Measurements from ENCODE around the gene ZNF263.
"Not testable (repeated sequence)": the region's sequence is repeated elsewhere in the genome, so short reads cannot be mapped to it uniquely, and the experiment has no call there.

ZNF263 gene

GRCh38 chr16:3268294-3268693 is 15.0 kb upstream of the ZNF263 start:
- no peak for DNase-seq (ENCODE audit: low spot score)

- not testable (repeated sequence) for DNase-seq (ENCODE audit: low spot score)
These were observed 12.6 kb upstream of the ZNF263 start for GRCh38 chr16:3270718-3271117.

DNA sequence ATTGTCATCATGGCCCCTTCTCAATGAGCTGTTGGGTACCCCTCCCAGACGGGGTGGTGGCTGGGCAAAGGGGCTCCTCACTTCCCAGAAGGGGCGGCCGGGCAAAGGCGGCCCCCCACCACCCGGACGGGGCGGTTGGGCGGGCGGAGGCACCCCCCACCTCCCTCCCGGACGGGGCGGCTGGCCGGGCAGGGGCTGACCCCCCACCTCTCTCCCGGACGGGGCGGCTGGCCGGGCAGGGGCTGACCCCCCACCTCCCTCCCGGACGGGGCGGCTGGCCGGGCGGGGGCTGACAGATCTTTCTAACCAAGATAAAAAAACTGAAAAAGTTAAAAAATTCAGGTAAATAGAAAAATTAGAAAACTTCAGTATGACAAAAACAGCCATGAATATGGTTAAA is 12.0 kb upstream of the ZNF263 start:
- DNase-seq (ENCODE audit: low spot score), result not testable (repeated sequence)

DNA sequence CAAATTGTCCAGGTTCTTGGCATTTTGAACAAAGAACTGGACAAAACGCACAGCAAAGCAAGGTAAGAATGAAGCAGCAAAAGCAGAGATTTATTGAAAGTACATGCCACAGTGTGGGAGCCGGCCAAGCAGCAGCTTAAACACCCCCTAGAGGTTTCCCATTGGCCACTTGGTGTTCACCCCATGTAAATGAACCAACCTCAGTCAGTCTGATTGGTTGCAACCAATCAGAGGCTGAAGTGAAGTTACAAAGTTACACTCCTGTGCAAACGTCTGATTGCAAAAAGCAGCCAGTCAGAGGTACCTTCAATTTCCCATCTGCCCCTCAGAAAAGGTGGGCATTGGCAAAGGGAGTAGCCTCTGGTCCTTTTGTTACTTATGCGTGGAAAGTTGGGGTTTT is 8.8 kb upstream of the ZNF263 start:
- DNase-seq (ENCODE audit: low spot score), result no peak

GRCh38 chr16:3274947-3275346 is 8.3 kb upstream of the ZNF263 start:
- DNase-seq (ENCODE audit: low spot score), result no peak

DNA sequence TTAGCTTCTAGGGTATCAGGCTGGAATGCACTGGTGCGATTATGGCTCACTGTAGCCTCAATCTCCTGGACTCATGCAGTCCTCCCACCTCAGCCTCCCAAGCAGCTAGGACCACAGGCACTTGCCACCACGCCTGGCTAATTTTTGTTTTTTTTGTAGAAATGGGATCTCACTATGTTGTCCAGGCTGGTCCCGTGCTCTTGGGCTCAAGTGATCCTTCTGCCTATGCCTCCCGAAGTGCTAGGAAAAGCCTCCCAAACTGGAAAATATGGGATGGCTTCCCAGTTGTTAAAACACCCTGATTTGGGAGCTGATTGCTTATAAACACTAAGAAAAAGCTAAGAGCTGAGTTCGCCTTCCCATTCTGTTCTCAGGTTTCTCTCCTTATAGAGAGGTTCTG is 6.6 kb upstream of the ZNF263 start:
- no peak for DNase-seq (ENCODE audit: low spot score)

DNA sequence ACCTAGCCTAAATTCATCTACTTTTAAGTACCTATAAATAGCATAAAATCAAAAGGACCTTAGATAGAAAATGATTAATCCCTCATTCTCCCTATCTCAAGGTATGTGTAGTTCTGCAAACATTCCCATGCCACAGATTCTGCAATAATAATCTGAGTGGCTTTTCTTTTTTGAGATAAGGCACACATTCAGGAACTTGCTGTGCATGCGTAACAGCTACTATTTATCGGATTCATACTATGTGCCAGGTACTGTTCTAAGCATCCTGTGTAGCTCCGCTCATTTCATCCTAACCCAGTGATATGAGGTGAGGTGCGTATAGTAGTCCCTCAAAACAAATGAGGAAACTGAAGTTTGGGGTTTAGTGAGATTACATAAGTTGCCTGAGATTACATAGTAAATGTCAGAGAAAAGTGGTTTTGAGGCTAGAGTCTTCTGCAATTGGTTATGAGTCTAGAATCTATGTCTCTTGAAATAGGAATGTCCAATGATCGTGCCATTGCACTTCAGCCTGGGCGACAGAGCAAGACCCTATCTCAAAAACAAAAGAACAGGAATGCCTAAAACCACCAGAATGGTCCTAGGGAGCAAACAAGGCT is 2.0 kb upstream of the ZNF263 start:
- no peak for DNase-seq (ENCODE audit: low spot score)

GRCh38 chr16:3282103-3282729 is 1.1 kb upstream of the ZNF263 start:
- DNase-seq (ENCODE audit: low spot score), result no peak

DNA sequence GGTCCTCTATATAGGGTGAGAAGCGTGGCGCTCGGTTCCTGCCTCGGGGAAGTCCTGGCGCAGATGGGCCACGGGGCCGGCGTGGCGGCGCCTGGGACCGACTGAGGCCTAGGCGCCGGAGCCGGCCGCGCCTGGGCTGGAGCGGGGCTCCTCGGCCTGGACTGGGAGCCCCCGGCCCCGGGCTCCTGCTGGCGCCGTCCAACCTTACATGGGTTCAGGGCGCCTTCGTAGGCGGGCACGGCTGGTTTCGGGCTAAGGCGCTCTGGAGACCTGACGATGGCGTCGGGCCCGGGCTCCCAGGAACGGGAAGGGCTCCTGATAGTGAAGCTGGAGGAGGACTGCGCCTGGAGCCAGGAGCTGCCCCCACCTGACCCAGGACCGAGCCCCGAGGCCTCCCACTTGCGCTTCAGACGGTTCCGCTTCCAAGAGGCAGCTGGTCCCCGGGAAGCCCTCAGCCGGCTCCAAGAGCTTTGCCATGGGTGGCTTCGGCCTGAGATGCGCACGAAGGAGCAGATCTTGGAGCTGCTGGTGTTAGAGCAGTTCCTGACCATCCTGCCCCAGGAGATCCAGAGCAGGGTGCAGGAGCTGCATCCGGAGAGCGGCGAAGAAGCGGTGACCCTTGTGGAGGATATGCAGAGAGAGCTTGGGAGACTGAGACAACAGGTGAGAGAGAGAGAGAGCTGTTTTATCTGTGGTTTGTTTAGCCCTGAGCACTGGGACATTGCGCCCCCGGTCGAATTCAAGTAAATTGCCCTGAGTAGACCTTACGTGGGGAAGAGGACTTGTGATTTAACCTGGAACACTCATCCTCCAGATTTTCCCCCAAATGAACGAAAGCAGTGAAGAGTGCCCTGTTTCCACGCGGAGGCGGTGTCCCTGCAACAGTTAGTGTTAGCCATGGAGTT is 504 bp downstream of the ZNF263 start:
- no peak for DNase-seq (ENCODE audit: low spot score)

DNA sequence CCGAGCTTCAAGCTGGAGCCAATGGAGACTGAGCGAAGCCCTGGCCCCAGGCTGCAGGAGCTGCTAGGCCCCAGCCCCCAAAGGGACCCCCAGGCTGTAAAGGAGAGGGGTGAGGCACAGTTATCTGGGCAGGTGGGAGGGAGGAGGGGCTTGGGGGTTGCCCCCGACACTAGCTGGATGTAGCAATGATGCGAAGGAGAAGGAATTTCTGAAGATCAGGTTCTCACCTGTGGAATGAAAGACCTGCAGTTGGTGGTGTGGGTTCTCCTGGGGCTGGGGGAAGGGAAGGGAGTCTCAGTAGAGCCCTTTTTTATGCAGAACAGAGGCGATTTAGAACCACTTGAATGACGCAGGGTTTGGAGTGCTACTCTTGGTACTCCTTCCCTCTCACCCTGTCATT is 1.8 kb downstream of the ZNF263 start:
- no peak for DNase-seq (ENCODE audit: low spot score)

DNA sequence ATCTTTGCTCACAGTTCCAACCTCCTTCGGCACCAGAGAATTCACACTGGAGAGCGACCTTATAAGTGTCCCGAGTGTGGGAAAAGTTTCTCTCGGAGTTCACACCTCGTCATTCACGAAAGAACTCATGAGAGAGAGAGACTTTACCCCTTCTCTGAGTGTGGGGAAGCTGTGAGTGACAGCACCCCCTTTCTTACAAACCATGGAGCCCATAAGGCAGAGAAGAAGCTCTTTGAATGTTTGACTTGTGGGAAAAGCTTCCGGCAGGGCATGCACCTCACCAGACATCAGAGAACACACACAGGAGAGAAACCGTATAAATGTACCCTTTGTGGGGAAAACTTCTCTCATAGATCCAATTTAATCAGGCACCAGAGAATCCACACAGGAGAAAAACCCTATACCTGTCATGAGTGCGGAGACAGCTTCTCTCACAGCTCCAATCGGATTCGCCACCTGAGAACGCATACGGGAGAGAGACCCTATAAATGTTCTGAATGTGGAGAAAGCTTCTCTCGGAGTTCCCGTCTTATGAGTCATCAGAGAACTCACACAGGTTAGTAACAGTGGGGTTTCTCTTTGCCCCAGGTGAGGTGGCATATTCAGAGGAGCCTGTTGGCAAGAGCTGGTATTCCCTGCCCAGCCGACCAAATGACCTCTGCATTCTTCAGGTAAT is 6.8 kb downstream of the ZNF263 start:
- no peak for DNase-seq (ENCODE audit: low spot score)

- no peak for DNase-seq (ENCODE audit: low spot score)
These were observed 9.3 kb downstream of the ZNF263 start for GRCh38 chr16:3292604-3293003.

- no peak for DNase-seq (ENCODE audit: low spot score)
These were observed 11.9 kb downstream of the ZNF263 start for GRCh38 chr16:3295209-3295608.

- DNase-seq (ENCODE audit: low spot score), result no peak
These were observed 12.5 kb downstream of the ZNF263 start for GRCh38 chr16:3295783-3296182.

DNA sequence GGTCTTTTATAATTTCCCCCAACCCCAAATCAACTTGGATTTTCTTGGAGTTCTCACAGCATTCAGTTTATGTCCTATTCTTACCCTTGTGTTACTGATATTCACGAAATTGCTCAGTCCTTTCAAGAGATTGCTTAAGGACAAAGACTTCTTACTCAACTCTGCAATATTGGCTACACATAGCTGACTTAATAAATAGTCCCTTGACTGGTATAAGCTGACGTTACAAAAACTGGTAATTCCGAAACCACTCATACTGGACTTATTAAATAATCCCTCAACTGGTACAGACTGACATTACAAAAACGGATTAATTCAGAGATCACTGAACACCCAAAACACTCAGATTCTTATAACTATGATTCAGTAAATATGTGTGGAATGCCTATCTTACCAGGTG is 21.1 kb downstream of the ZNF263 start:
- no peak for DNase-seq (ENCODE audit: low spot score)

GRCh38 chr16:3305109-3306068 is 22.1 kb downstream of the ZNF263 start, which contains the start of the genes TIGD7 and ZNF75A:
TSS of gene TIGD7 (minus strand) at chr16:3305430. CDS start at chr16:3300614, 4,816 bp downstream.
TSS of gene ZNF75A (plus strand) at chr16:3305497. CDS start at chr16:3308429, 2,932 bp downstream.
- peak; percentile 90 for DNase-seq (ENCODE audit: low spot score)

GRCh38 chr16:3306078-3306477 is 22.8 kb downstream of the ZNF263 start:
- no peak for DNase-seq (ENCODE audit: low spot score)

DNA sequence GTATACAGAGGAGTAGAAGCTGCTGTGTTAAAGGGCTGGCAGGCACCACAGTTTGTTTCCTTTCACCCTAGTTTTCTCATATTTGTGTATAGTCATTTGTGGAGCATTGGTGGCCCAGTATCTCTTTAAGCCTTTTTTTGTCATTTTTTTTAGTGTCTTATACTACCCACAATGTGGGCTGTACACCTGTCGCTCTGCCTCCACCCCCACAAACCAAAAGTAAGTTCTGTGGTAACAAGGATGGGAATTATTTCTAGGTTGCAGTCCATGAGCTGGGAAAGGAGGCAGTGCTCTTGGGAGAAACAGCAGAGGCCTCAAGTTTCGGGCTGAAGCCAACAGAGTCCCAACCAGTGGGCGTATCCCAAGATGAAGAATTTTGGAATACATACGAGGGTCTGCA is 28.2 kb downstream of the ZNF263 start:
- no peak for DNase-seq (ENCODE audit: low spot score)

DNA sequence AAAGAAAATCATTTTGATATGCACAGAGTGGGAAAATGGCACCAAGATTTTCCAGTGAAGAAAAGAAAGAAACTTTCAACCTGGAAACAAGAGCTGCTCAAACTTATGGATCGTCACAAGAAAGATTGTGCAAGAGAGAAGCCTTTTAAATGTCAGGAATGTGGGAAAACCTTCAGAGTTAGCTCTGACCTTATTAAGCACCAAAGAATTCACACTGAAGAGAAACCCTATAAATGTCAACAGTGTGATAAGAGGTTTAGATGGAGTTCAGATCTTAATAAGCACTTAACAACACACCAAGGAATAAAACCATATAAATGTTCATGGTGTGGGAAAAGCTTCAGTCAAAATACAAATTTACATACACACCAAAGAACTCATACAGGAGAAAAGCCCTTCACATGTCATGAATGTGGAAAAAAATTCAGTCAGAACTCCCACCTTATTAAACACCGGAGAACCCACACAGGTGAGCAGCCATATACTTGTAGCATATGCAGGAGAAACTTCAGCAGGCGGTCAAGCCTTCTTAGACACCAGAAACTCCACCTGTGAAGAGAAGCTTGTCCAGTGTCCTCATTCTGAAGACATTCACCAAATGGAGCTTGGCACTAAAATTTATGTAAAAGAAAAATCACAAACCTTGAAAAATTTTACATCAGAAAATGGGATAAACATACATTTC is 34.2 kb downstream of the ZNF263 start:
- DNase-seq (ENCODE audit: low spot score), result no peak

DNA sequence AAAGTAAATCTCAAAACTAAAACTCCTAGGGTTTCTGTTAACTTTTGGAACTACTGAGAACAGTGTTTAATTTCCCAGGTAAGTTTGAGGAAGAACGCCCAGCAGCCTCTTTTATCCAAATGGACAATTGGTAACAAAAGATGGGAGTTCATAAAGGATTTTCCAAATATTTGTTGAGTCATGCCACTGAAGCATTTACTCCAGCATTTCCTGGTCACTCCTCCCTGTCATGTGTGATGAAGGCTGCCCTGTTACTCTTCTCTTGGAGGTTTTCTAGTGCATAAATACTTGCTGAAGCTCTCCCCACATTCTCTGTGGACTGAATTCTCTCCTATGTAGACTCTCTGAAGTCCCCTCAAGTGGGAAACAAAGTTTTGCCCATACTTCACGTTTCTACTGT is 38.5 kb downstream of the ZNF263 start:
- no peak for DNase-seq (ENCODE audit: low spot score)

- no peak for DNase-seq (ENCODE audit: low spot score)
These were observed 44.2 kb downstream of the ZNF263 start for GRCh38 chr16:3327514-3327913.
